NCI-H69 (cell line): ENCODE data around the gene PELI1.
"Not testable (repeated sequence)": the region's sequence is repeated elsewhere in the genome, so short reads cannot be mapped to it uniquely, and the experiment has no call there.

ENCODE experiments used
- DNase-seq: peaks from one replicate; lab custom pipeline; 2025; lab: John Stamatoyannopoulos, UW

PELI1 gene

DNA sequence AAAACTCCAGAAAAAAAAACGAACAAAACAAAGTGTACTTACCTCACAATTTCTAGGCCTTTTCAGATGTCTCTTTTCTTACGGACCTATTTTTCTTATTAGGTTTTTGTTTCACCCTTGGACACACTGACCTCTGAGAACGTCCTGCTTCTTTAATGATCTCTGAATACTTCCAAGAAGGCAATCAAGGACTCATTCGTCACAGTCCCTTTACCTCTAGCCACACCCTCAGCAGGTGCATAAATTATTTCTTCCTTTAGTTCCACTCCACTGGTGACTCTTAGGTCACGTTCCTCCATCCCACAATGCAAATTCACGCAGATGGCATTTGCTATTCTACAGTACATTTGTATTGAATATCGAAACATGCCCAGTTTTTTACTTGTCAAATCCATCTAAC lies 21.9 kb downstream of the PELI1 start:
- no peak for DNase-seq

DNA sequence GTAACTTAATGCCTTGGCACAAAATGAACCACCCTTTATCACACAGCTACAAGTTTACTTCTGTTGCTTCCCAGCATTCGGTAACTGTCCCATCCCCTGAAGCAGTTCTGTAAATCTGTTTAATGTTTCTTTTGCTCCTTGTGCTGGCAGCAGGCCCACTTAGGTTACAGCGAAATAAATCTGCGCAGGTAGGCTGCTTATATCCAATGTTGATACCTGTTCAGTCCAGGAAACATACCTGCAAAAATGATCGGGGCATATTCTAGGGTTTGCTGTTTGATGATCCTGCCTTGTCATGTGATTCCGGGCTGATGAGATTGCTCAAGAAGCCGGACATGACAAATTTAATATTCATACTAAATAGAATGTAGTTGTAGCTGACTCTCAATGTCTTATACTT lies 23.3 kb downstream of the PELI1 start:
- DNase-seq = no peak

DNA sequence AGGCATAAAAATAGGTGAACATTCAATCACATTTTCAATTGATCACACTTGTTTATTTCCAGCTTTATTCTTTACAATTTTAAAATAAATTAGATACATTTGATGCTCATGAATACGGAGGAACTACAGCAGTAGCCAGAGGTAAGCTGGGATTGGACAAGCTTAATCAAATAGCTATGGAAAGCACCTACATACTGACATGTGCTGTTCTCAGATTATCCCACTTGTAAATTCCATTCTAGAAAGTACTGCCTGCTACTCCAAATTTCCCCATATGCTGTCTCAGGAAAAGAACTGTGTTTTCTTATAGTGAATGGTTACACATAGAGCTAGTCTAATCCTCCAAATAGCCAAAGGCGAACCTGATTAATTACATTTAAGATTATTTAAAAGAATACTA lies 24.2 kb downstream of the PELI1 start:
- no peak for DNase-seq

DNA sequence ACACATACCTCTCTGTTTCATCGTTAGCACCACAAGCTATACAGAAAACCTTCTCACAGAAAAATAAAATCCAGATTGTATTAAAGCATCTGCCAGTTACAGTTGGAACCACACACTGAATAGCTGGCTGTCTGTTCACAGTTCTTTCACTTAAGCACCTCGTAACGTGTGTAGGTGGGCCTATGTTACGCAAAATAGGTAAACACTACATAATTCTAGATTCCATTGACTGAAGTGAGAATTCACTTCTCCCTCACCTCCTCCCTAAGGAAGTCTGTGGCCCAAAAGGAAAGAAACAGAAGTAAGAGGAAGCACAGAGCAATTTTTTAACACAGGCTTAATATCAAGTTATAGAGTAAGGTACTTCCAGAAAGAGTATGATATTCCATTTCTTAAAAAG lies 24.9 kb downstream of the PELI1 start:
- no peak for DNase-seq

DNA sequence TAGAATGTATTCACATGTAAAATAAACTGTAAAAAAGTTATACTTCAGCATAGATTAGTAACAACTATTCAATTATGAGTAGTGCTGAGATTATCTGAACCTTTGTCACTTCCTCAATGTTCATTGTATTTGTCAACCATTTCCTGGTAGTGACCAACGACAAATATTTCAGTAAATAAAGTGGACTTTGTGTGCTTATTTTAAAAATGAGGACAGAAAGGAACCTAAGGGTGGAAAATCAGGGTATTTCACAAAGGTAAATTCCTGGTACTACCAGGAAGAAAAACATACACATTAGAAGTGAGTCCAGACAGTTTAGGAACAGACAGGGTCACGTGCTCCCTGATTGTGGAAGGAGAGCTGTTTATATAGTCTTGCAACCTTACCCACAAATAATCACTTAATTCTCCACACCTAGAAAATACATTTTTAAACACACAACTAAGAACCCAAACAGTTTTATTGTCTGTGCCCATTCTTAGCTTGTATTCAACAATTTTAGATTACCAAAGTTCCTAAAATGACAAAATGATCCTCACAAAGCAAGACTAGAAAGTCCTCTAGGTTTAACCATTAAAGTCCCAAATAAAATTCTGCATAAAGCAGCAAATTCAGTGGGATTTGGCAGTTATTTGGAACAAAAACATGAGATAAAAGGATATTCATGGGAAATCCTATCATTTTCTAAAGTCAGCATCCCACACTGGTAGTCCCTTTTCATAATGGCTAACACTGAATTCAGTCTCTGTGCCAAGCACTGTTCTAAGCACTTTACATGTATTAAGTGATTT lies 28.2 kb downstream of the PELI1 start:
- DNase-seq = no peak

DNA sequence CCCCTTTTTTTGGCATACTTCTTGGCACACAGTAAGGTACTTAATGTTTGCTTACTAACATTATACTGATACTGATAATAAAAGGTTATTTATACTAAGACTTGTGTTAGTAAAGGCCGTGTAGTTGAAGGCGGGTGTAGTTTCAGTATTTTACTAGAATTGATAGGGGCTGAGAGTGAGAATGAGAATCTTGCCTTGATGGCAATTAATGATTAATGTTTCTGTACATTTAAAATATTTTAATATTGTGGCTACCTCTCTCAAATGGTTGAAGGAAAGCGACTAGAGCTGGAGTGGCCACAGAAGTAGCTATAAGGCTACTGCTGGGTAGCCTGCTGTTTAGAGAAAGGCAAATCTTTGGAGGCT lies 29.3 kb downstream of the PELI1 start:
- DNase-seq = no peak

DNA sequence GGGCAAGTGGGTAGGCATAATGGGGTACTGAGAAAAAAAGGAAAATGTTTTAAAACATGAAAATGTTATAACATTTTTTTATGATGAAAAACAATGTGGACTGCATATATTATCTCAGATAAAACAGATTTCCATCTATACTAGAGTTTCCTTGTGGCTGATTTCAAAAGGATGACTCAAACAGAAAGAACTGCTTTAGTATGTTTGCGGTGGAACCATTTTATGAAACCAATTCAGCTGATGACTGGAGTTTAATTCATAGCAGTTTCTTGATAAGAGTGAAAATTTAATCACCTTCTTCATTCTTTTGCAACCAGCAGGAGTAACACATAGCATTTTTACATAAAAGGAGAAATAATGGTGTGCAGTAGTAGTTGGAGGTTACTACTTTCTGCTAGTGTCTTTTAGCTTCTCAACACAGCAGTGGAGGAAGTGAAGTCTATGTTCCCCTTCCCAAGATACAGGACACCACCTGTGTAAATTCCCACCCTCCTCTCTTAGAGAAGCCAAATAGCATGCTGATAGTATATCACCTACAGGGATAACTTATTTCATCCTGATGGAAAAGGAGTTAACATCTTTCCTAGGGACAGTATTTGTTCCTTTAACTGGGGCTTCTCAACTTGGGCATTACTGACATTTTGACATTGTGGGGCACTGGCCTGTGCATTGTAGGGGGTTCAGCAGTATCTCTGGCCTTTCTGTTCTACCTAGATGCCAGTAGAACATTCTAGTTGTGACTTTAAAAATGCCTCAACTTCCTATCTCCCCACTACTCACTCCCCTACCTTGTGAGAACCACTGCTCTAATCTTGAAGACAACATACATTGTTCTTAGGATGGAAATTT lies 29.9 kb downstream of the PELI1 start:
- peak; percentile 1 for DNase-seq

DNA sequence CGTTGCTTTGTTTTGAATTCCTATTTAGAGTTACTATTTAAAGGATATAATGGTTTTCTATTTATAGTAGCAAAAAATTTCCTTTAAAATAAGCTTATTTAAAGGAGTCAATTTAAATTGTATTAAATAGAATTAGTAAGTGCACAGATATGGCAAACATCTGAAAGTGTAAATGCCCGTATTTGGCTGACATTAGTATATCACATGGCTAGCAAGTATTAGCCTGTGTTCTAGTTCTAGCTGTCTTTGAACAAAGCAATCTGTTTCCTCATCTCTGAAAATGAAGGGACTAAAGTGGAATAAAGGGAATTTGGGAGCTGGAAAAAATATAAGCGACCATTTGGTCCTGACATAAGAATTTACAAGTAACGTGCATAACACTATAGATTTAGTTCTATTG lies 32.2 kb downstream of the PELI1 start:
- DNase-seq = no peak

DNA sequence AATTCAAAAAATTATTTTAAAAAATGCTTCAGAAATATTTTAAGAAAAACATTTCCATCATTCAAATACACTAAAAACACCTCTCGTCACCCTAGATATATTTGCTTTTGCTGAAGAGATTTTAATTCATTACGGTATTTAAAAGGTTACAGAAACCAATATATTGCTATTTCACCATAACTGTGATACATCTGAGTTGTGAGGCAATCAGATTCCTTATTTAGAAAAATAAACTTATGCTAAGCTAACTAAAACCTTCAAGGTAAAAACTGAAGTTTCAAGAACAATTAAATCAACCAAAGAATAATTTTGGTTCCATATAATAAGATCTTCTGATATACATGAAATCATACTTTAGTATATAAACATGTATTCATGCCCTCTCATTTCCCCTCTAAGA lies 32.8 kb downstream of the PELI1 start:
- no peak for DNase-seq

DNA sequence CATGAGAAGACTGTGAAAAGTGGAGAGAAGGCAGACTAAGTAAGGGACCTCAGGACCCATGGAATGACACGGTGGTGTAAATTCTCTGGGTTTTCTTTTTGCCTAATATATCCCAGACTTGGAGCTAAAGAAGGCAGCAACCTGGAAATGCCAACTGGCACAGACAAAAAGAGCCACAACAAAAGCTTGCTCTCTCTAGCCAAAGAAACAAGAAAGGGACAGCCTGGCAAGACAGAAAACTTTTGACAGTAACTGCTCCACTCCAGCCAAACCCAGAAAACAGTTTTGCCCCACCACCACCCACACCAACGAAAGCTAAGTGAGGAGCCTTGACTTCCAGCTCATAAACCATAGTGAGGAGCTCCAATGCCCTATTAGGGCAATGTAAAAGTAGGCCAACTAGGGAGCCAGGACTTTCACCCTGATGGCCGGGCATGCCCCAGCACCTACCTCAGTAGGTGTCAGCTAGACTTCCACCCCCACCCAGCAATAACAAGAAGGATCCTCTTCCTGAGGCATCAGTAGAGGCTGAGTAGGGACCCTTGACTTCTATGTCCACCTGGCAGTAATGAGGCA lies 35.5 kb downstream of the PELI1 start:
- DNase-seq = no peak

DNA sequence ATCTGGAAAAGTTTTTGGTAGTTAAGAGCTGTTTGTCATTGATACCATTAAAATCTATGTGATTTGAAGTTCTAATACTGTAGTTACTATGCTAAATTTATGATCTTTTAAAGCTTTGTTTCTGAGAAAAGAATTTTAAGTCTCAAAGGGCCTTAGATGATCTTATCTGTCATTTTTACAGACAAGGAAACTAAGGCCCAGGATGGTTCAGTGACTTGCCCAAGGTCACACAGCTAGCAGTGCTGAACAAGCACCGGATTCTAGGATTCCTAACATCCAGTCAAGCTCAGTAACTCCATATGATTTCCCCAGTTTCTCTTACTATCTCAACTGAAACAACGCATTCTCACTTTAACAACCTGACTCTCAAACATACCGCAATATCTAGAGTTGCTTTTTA lies 37.7 kb downstream of the PELI1 start:
- no peak for DNase-seq

DNA sequence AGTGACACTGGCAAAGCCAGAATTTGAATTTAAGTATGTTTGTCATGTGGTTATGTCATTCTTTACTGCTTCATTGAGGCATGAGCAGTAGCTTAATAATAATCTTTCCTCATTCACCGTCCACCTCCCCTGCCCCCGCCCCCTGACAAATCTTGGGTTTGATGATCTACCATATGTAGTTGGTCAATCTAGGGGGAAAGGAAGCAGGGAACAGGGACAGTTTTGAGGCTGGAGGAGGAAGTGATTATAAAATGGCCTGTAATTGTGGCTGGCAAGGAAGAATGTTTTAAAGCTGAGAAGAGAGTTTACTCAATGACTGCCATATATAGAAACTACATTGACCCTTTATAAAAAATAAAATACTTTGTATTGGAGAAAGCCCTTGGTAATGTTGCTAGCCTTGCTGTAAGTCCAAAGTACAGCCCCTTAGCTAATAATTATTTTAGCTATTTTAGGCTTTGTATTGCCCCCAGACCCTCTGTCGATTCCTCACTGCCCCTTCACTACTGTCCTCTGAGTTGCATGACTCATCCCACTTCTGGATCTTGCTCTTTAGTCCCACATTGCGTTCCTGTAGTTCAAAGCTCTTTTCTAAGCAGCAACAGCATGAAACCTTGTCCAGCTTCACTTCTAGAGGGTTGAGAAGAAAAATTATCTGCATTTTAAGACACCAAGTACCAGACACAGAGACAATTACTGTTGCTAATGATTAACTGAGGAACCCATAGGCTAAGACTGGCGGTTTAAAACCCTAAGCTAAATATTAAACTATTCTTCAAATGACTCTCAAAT lies 38.4 kb downstream of the PELI1 start:
- peak; percentile 45 for DNase-seq

DNA sequence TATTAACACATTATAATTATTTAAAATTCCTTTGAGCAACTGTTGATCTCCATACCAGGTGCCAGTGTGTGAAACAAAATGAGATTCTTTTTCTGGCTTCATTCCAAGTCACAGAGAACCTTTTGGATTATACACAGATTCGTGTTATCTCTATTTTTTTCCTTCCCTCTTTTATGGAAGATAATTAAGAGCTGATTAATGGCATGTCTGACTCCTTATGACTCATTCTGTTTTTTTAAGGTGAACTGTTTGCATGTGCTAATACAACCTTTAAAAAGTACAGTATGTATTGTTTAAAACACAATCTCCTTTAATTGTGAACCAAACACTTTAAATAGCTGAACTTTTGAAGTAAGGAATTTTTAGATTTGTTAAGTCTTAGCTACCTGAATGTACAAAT lies 39.3 kb downstream of the PELI1 start:
- peak; percentile 76 for DNase-seq

DNA sequence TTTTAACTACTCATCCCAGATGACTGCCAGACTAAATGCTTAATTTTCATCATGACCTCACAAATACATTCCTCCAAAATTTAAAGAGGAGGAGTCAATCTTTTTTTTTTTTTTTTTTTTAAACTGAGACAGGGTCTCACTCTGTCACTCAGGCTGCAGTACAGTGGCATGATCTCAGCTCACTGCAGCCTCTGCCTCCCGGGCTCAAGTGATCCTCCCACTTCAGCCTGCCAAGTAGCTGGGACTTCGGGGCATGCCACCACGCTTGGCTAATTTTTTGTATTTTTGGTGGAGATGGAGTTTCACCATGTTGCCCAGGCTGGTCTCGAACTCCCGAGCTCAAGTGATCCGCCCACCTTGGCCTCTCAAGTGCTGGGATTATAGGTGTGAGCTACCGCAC lies 41.5 kb downstream of the PELI1 start:
- DNase-seq = not testable (repeated sequence)

DNA sequence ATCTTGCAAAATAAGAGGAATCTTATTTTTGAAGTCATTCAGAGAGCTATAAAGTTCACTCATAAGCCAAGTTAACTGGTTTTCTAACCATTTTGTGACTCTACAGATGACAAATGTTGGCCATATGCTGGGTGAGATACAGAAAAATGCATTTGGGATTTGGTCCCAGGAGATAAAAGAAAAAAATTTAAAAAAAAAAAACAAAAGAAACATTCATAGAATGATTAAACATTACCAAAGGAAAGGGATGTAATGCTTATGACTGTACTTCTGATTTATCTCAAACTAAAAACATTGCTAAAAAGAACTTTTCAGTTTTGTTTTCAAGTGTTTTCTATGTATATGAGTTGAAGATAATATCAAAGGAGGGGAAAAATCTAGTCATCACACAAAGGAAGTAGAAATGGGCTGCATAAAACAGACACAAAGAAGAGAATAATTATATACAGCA lies 43.1 kb downstream of the PELI1 start:
- DNase-seq = no peak

DNA sequence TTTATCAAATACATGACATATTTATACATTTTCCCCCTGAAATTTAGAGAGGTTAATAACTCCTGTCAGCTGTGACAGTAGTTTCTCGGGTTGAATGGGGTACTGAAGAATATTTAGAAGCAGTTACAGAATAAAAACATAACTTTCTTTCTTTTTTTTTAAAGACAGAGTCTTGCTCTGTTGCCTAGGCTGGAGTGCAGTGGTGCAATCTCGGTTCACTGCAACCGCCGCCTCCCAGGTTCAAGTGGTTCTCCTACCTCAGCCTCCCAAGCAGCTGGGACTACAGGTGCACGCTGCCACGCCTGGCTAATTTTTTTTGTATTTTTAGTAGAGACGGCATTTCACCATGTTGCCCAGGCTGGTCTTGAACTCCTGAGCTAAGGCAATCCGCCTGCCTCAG lies 43.6 kb downstream of the PELI1 start:
- DNase-seq = not testable (repeated sequence)

DNA sequence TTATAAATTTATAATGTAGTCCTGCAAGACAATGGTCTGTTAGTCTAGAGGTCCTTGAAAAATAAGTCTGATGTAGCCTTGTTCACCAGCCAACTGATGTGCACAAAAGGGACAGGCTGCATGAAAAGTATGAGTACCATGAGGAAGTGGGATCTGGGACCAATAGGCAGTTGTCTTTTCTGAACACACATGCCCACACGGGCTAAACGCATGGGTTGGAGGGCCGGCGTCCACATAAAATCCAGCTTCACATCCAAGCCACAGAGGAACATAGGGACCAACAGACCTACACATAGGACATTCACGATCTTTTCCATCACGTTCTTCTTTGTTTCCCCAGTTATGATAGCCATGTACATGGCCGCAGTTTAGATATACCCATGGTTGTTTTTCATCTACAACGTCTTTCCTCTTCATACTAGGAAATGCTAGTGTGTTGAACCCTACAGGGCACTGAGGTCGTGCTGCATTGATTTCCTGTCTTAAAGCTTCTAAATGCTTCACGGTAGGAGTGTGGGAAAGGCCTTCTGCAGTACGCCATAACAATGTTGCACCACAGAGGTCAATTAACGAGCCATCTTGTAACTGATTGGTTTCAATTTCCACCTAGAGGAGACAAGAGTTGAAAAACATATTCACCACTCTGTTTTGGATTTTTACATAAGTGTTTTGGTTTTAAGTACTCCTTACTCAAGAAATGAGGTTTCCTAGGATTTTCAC lies 49.4 kb downstream of the PELI1 start:
- DNase-seq = no peak

DNA sequence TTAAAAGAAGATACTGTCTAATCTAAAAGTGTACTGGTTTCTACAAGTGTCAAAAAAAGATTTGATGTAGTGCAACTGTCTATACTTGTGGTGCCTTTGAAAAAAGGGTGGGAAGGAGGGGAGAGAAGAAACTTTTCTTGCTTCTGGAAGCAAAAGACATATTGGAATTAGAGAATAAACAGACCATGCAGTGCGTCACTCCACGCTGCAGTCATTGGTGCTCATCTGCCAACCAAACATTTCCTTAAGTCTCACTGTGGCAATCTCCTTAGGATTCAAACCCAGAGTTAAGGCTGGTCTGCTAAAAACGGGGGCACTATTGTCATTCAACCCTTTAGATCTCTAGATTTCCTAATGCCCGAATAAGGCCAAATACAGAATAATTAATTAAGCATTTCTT lies 50.9 kb downstream of the PELI1 start:
- no peak for DNase-seq

DNA sequence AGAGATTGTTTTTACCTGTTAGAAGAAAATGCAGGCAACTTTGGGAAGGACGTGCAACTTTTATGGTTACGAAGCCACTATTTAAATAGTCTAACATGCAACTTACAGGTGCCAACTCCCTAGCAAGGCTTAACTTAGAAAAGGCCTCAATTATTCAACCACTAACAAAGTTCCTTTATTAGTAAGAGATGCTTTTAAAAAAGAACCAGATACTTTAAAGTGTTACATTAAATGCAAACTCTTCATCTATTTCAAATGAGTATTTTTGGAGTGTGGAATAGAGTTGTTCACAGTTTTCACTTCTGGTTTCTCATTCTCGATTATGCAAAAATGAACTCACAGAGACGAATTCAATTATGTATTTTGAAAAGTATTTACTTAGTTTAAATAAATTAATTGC lies 51.7 kb downstream of the PELI1 start:
- no peak for DNase-seq

DNA sequence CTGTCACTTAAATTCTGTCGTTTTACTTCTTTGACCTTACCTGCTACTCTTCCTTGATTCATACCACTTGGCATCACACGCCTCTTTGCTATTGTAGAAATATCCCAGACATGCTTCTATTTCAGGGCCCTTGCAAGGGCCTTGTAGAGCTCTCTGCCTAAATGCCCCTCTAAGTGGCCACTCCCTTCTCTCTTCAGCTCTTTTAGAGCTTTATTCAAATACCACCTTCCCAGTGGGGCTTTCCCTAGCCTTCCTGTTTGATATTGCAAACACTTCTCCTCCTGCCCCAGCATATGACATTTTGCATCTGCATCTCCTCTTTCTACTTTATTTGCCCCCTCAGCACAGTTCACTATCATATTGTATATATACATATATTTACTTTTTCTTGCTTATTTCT lies 54.0 kb downstream of the PELI1 start:
- no peak for DNase-seq

DNA sequence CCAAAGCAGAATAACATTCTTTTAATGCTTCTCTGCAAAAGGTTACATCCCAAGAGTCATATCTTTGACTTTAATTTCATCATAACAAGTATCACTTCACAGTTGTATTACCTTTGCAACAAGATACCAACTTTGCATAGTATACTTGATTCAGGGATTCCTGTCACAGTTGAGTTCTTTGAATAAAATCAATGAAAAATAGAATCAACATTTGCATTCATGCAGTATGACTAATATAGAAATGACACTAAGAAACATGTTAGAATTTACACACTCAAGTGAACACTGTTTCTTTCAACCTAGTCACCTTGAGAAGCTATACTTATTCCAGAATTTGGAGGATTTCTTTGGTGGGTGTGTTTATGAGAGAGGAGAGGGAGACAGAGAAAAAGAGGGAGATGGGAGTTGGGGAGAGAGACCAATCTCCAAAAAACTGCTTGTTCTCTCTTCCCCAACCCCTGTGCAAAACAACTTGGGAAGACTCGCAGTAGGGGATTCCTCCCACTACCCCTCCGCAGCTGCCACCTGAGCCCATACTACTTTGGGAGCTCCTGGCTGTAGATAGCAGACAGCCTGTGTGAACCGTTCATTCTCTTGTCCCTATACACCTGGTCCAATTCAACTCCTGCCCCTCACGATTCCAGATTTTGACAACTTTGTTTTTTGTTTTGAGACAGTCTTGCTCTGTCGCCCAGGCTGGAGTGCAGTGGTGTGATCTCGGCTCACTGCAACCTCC lies 57.7 kb downstream of the PELI1 start:
- no peak for DNase-seq
